Uterus (tissue), 2 donors: ENCODE measurements around the gene NOL4L.

ENCODE experiments used
- POLR2A ChIP-seq, 2 donors: fragments of 450-650 bp; IDR thresholded peaks; one replicate each; pipeline ENCODE4 v1.6.1; 2016; ENCODE audit warnings: antibody characterized with exemption in 2 of 2, mild to moderate bottlenecking in 1 of 2, moderate library complexity in 1 of 2
- TF ChIP-seq, protein P1 (sequence below), 4 experiments: fragments of 200-600 bp in 2 of 4; fragments of 450-650 bp in 2 of 4; sonication (generic) in 2 of 4; IDR thresholded peaks; one replicate each; pipeline ENCODE4 v1.5.1; 2016 to 2019; ENCODE audit warnings: antibody characterized with exemption in 4 of 4, mild to moderate bottlenecking in 2 of 4, moderate library complexity in 1 of 4

DNA sequence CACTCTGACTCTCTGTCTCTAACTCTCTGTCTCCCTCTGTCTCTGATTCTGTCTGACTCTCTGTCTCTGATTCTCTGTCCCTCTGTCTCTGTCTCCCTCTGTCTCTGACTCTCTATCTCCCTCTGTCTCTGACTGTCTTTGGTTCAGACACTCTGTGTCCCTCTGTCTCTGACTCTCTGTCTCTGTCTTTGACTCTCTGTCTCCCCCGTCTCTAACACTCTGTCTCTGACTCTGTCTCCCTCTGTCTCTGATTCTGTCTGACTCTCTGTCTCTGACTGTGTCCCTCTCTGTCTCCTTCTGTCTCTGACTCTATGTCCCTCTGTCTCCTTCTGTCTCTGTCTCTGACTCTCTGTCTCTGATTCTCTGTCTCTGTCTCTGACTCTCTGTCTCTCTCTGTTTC lies 21.7 kb upstream of the NOL4L start:
- TF ChIP-seq POLR2A (IDR thresholded peaks at IDR 0.05) = no peak
- TF ChIP-seq, protein P1, sequence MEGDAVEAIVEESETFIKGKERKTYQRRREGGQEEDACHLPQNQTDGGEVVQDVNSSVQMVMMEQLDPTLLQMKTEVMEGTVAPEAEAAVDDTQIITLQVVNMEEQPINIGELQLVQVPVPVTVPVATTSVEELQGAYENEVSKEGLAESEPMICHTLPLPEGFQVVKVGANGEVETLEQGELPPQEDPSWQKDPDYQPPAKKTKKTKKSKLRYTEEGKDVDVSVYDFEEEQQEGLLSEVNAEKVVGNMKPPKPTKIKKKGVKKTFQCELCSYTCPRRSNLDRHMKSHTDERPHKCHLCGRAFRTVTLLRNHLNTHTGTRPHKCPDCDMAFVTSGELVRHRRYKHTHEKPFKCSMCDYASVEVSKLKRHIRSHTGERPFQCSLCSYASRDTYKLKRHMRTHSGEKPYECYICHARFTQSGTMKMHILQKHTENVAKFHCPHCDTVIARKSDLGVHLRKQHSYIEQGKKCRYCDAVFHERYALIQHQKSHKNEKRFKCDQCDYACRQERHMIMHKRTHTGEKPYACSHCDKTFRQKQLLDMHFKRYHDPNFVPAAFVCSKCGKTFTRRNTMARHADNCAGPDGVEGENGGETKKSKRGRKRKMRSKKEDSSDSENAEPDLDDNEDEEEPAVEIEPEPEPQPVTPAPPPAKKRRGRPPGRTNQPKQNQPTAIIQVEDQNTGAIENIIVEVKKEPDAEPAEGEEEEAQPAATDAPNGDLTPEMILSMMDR (IDR thresholded peaks at IDR 0.05) = no peak
